Activated naive CD8-positive, alpha-beta T cell treated with anti-CD3 and anti-CD28 coated beads, Interleukin-2, amount 10 ng/mL, durations not matched to agents 7 days and 5 days (primary cell): ENCODE results near the gene DUSP8. TPM values are rescaled to one million over a fixed set of nuclear protein-coding genes. Genes with fewer than 3 reads are reported as not detected.
"Not testable (repeated sequence)": the region's sequence is repeated elsewhere in the genome, so short reads cannot be mapped to it uniquely, and the experiment has no call there.

Experiments used
- ATAC-seq: fragments of 150-1000 bp; cut with Tn5 transposase; one replicate; pipeline ENCODE4 v1.10.0; 2021; ENCODE audit warnings: low read depth, moderate library complexity
- POLR2A ChIA-PET: fragments of 350-600 bp; sonication (Branson Sonifier 250); formaldehyde crosslinking; loops from one replicate; lab custom pipeline; 2021; ENCODE audit warnings: antibody characterized with exemption; lab: Charles Lee
- DNase-seq: peaks from one replicate; pipeline ENCODE4 v3.0.0; 2021
- H3K27ac Mint-ChIP-seq: one replicate; pipeline ENCODE4 v1.8.0; 2022; ENCODE audit warnings: mild to moderate bottlenecking, mixed read lengths
- H3K27me3 Mint-ChIP-seq: one replicate; pipeline ENCODE4 v1.8.0; 2022; ENCODE audit warnings: mild to moderate bottlenecking, moderate library complexity, mixed read lengths
- H3K36me3 Mint-ChIP-seq: one replicate; pipeline ENCODE4 v1.8.0; 2021; ENCODE audit warnings: mild to moderate bottlenecking, mixed read lengths
- H3K4me1 Mint-ChIP-seq: one replicate; pipeline ENCODE4 v1.8.0; 2021; ENCODE audit warnings: mixed read lengths
- H3K4me3 Mint-ChIP-seq: one replicate; pipeline ENCODE4 v1.8.0; 2022; ENCODE audit warnings: mild to moderate bottlenecking, moderate library complexity, mixed read lengths
- H3K9me3 Mint-ChIP-seq: one replicate; pipeline ENCODE4 v1.8.0; 2021; ENCODE audit warnings: mixed read lengths
- total RNA-seq, 2 experiments: library from RNA; stranded (reverse); gene quantifications; one replicate each; pipeline ENCODE4 v1.2.3, GENCODE V29; 2021

Gene DUSP8, protein sequence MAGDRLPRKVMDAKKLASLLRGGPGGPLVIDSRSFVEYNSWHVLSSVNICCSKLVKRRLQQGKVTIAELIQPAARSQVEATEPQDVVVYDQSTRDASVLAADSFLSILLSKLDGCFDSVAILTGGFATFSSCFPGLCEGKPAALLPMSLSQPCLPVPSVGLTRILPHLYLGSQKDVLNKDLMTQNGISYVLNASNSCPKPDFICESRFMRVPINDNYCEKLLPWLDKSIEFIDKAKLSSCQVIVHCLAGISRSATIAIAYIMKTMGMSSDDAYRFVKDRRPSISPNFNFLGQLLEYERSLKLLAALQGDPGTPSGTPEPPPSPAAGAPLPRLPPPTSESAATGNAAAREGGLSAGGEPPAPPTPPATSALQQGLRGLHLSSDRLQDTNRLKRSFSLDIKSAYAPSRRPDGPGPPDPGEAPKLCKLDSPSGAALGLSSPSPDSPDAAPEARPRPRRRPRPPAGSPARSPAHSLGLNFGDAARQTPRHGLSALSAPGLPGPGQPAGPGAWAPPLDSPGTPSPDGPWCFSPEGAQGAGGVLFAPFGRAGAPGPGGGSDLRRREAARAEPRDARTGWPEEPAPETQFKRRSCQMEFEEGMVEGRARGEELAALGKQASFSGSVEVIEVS
- 1 to 10 TPM; 3.4 to 3.7 TPM for total RNA-seq

- H3K36me3 Mint-ChIP-seq: no peaks in the 10 kb centered on the region
- no peak within 1 kb of the TSS for H3K27ac Mint-ChIP-seq
- H3K9me3 Mint-ChIP-seq: no peaks in the 10 kb centered on the region
- H3K27me3 Mint-ChIP-seq: peaks cover 28% of the 10 kb centered on the region
- ATAC-seq: peak; percentile 78
- peak; percentile 93 for DNase-seq
- H3K4me1 Mint-ChIP-seq: no peaks in the 10 kb centered on the region
- POLR2A ChIA-PET: interaction anchor here (1.1 kb wide), 1 partner anchor 310 kb away, joined by 4 read pairs; no protein-coding TSS in a partner anchor
- H3K4me3 Mint-ChIP-seq: no peak within 1 kb of the TSS
Observed at GRCh38 chr11:1572197-1573076, at the start of gene DUSP8. Gene DUSP8, minus strand, starts transcription at chr11:1572271. Its CDS starts 6,445 bp downstream, at chr11:1565826.

DNA sequence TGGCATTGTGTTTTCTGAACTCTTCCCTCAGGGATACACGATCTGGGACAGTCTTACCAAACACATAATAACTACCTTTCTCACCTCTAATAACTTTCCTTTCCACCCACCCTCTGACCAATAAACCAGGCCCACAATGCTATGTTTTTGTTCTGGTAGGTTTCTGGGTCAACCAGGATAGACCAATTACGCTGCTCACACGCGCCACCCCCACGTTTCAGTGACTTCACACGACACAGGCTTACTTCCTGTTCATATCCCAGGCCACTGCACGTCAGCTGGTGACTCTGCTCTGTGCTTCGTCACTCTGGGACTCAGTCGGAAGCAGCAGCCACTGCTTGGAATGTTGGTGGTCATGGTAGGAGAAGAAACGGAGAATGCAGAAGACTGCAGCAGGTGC, 47.4 kb upstream of the DUSP8 start:
- H3K9me3 Mint-ChIP-seq: no peaks in the 10 kb centered on the region
- POLR2A ChIA-PET: no interaction called here
- no peaks in the 10 kb centered on the region for H3K36me3 Mint-ChIP-seq
- no peak overlapping the region for H3K27ac Mint-ChIP-seq
- peaks cover 3% of the 10 kb centered on the region for H3K27me3 Mint-ChIP-seq
- DNase-seq (no peak), ATAC-seq (no peak)
- H3K4me3 Mint-ChIP-seq: no peak overlapping the region
- H3K4me1 Mint-ChIP-seq: peaks cover 2% of the 10 kb centered on the region

- ATAC-seq: no peak
- H3K27ac Mint-ChIP-seq: no peak overlapping the region
Observed at GRCh38 chr11:1618231-1618630, 46.2 kb upstream of the DUSP8 start.

GRCh38 chr11:1608363-1608762, 36.3 kb upstream of the DUSP8 start, which contains the start of gene KRTAP5-3:
Gene KRTAP5-3, minus strand, starts transcription at chr11:1608463. Its CDS starts 78 bp downstream, at chr11:1608385.
- POLR2A ChIA-PET: no interaction called here

More at GRCh38 chr11:1618231-1618630, 46.2 kb upstream of the DUSP8 start:
- H3K9me3 Mint-ChIP-seq: no peaks in the 10 kb centered on the region
- no peak overlapping the region for H3K4me3 Mint-ChIP-seq
- H3K36me3 Mint-ChIP-seq: no peaks in the 10 kb centered on the region
- POLR2A ChIA-PET: no interaction called here
- H3K27me3 Mint-ChIP-seq: peaks cover 3% of the 10 kb centered on the region
- H3K4me1 Mint-ChIP-seq: peaks cover 2% of the 10 kb centered on the region
- DNase-seq: no peak

DNA sequence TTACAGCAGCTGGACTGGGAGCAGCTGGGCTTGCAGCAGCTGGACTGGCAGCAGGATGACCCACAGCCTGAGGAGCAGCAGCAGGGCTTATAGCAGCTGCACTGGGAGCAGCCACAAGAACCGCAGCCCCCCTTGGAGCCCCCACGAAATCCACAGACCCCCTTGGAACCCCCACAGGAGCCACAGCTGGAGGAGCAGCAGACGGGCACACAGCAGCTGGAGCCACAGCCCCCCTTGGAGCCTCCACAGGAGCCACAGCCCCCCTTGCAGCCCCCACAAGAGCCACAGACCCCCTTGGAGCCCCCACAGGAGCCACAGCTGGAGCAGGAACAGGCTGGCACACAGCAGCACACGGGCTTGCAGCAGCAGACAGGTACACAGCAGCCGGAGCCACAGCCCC, 35.8 kb upstream of the DUSP8 start:
- H3K9me3 Mint-ChIP-seq, H3K27ac Mint-ChIP-seq, H3K4me3 Mint-ChIP-seq, DNase-seq, H3K4me1 Mint-ChIP-seq, ATAC-seq, H3K36me3 Mint-ChIP-seq, POLR2A ChIA-PET: not testable (repeated sequence)
- peaks cover 16% of the 10 kb centered on the region for H3K27me3 Mint-ChIP-seq

More at GRCh38 chr11:1608363-1608762, 36.3 kb upstream of the DUSP8 start, which contains the start of gene KRTAP5-3:
- peaks cover 12% of the 10 kb centered on the region for H3K27me3 Mint-ChIP-seq
- no peak within 1 kb of the TSS for H3K4me3 Mint-ChIP-seq
- no peaks in the 10 kb centered on the region for H3K9me3 Mint-ChIP-seq
- H3K36me3 Mint-ChIP-seq: no peaks in the 10 kb centered on the region
- no peaks in the 10 kb centered on the region for H3K4me1 Mint-ChIP-seq
- H3K27ac Mint-ChIP-seq: no peak within 1 kb of the TSS
- ATAC-seq (no peak), DNase-seq (no peak)

DNA sequence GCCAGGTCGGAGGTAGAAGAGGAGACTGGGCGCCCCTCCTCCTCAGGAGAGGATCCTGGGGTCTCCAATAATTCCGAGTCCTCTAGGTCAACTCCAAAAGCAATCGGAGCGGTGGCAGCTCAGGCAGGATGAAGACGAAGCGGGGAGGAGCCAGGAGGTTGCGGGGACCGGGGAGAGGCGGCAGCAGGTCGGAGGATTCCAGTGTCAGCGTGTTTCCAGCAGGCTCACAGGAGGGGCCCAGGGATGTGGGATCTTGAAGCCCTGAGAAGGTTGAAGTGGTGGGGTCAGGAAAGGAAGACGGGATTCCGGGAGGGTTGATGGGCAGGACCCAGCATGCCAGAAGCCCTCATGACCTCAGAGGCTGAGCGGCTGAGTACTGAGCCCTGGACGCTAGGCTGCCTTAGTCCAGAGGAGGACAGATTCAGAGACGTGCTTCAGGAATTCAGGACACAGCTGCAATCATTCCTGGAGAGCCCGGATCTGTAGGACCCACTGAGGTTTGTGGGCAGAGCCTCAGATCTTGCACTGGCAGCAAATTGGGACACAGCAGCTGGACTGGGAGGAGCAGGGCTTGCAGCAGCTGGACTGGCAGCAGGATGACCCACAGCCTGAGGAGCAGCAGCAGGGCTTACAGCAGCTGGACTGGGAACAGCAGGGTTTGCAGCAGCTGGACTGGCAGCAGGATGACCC, 35.2 kb upstream of the DUSP8 start:
- peaks cover 18% of the 10 kb centered on the region for H3K27me3 Mint-ChIP-seq
- H3K27ac Mint-ChIP-seq, ATAC-seq, H3K4me3 Mint-ChIP-seq, H3K9me3 Mint-ChIP-seq, H3K4me1 Mint-ChIP-seq, DNase-seq, POLR2A ChIA-PET, H3K36me3 Mint-ChIP-seq: not testable (repeated sequence)

DNA sequence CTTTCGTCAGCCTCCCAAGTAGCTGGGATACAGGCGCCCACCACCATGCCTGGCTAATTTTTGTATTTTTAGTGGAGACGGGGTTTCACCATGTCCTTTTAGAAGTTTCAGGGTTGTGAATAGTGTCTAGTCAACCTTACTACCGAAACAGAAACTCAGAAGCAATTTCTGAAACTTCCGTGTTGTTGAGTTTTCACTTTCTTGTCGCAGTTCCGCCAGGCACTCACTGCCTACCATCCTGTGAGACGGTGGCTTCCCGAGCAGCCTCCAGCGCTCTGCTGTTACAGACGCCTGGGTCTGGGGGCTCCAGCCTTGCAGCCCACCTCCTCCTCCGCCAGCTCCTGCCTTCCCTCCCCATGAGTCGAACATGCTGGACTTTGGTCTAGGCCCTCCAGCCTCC, 33.9 kb upstream of the DUSP8 start:
- not testable (repeated sequence) for DNase-seq
- peaks cover 29% of the 10 kb centered on the region for H3K27me3 Mint-ChIP-seq

GRCh38 chr11:1604711-1605110, 32.6 kb upstream of the DUSP8 start:
- H3K9me3 Mint-ChIP-seq: no peaks in the 10 kb centered on the region
- H3K27ac Mint-ChIP-seq: no peak overlapping the region
- DNase-seq (no peak), ATAC-seq (no peak)
- H3K36me3 Mint-ChIP-seq: no peaks in the 10 kb centered on the region
- H3K27me3 Mint-ChIP-seq: peaks cover 34% of the 10 kb centered on the region
- POLR2A ChIA-PET: no interaction called here
- no peaks in the 10 kb centered on the region for H3K4me1 Mint-ChIP-seq
- no peak overlapping the region for H3K4me3 Mint-ChIP-seq

More for the DNA sequence above, 33.9 kb upstream of the DUSP8 start:
- H3K4me3 Mint-ChIP-seq, POLR2A ChIA-PET, ATAC-seq, H3K27ac Mint-ChIP-seq, H3K4me1 Mint-ChIP-seq, H3K36me3 Mint-ChIP-seq, H3K9me3 Mint-ChIP-seq: not testable (repeated sequence)

DNA sequence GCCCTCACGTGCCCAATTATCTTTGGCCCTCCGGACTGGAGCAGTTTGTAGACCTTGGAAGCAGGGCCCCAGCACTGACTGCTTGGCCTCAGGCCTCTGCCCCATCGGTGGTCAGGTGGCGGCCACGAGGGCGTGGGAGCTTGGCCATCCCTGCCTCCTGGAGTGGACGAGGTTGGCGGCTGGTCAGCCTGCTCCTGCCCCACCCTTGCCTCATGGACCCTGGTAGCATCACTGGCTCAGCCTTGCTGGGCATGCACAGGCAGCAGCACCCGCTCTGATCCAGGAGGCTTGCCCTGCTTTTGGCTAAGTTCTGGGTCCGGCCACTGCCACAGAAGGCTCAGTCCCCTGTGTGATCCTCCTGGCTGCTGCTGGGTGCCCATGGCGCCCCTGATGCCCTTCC, 32.1 kb upstream of the DUSP8 start:
- POLR2A ChIA-PET: no interaction called here
- Mint-ChIP-seq H3K9me3 (no peaks in the 10 kb centered on the region), H3K27ac (no peak overlapping the region), H3K36me3 (no peaks in the 10 kb centered on the region), H3K4me1 (no peaks in the 10 kb centered on the region), H3K4me3 (no peak overlapping the region), H3K27me3 (peaks cover 38% of the 10 kb centered on the region)
- DNase-seq (no peak), ATAC-seq (no peak)

GRCh38 chr11:1603629-1604028, 31.6 kb upstream of the DUSP8 start:
- H3K4me1 Mint-ChIP-seq: no peaks in the 10 kb centered on the region
- no peak for ATAC-seq
- H3K4me3 Mint-ChIP-seq: no peak overlapping the region
- H3K36me3 Mint-ChIP-seq: no peaks in the 10 kb centered on the region
- H3K27me3 Mint-ChIP-seq: peaks cover 40% of the 10 kb centered on the region
- no peaks in the 10 kb centered on the region for H3K9me3 Mint-ChIP-seq
- POLR2A ChIA-PET: no interaction called here
- no peak overlapping the region for H3K27ac Mint-ChIP-seq
- DNase-seq: no peak

DNA sequence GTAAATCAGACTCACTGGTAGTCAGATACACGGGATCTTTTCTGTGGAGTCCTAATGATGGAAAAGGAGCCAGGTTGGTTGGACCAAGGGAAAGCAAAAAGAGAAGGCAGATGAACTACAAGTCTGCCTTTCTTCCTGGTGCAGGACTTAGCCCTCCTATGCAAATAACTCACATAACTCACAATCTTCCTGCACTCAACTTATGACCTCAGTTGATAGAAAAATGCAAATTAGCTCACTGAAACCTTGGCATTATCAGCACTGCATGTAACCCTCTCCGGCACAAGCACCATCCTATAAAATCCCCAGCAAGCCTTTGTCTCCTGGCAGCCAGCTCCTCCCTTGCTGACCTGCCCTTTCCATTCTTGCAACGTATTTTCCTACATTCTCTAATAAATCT, 29.6 kb upstream of the DUSP8 start:
- H3K9me3 Mint-ChIP-seq, DNase-seq, H3K4me1 Mint-ChIP-seq, H3K4me3 Mint-ChIP-seq, H3K36me3 Mint-ChIP-seq, H3K27ac Mint-ChIP-seq, ATAC-seq, POLR2A ChIA-PET: not testable (repeated sequence)
- H3K27me3 Mint-ChIP-seq: peaks cover 46% of the 10 kb centered on the region

DNA sequence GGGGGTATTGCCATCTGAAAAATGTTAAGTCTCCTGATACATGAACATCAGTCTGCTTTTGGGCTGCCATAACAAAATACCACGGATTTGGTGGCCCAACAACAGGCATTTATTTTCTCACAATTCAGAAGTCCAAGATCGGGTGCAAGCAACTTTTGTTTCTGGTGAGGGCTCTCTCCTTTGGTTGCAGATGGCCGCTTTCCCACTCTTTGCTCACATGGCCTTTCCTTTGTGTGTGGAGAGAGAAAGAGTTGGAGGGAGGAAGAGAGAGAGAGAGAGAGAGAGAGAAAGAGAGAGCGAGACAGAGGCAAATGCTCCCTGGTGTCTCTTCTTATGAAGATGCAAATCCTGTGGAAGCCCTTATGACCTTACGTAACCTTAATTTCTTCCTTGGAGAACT, 28.6 kb upstream of the DUSP8 start:
- Mint-ChIP-seq H3K4me3 (no peak overlapping the region), H3K4me1 (no peaks in the 10 kb centered on the region), H3K36me3 (no peaks in the 10 kb centered on the region), H3K27me3 (peaks cover 54% of the 10 kb centered on the region), H3K27ac (no peak overlapping the region), H3K9me3 (no peaks in the 10 kb centered on the region)
- no peak for ATAC-seq
- POLR2A ChIA-PET: no interaction called here
- DNase-seq: no peak

DNA sequence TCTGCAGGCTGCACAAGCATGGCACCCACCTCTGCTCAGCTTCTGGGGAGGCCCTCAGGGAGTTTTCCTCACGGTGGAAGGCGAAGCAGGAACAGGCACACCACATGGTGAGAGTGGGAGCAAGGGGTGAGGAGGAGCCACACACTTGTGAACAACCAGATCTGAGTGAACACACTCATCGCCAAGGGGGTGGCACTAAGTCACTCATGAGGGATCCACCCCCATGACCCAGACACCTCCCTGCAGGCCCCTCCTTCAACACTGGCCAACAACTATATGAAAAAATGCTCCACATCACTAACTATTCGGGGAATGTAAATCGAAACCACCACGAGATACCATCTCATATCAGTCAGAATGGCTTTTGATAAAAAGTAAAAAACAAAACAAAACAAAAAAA, 26.7 kb upstream of the DUSP8 start:
- Mint-ChIP-seq H3K4me3 (no peak overlapping the region), H3K9me3 (no peaks in the 10 kb centered on the region), H3K36me3 (no peaks in the 10 kb centered on the region), H3K27me3 (peaks cover 61% of the 10 kb centered on the region), H3K27ac (no peak overlapping the region), H3K4me1 (peaks cover 1% of the 10 kb centered on the region)
- POLR2A ChIA-PET: no interaction called here
- ATAC-seq: no peak
- no peak for DNase-seq
